Measurements from ENCODE around the gene EPHB1. TPM values are rescaled to one million over a fixed set of nuclear protein-coding genes. Genes with fewer than 3 reads are reported as not detected.

Gene EPHB1
- total and polyA plus RNA-seq, 2 donors (not counting 3 experiments of a cell fraction or from before 2014, with no cell fraction given) = 1.3 to 5.2 TPM

DNA sequence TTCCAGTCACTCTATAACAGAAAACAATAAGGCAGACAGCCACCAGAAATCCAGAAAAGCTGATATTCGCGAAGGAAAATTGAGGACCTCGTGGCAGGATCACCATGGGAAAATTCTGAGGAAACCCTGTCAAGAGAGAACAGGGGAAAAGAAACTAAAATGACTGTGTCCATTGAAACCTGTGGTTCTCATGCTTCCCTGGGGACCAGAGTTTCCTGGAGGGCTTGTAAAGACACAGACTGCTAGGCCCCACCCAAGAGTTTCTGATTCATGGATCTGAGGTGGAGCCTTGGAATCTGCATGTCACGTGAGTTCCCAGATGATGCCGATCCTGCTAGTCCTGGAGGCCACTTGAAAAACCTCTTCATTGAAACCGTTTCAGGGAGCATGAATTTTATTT, 420.5 kb downstream of the EPHB1 start:
- Histone ChIP-seq H2AFZ (ENCODE audit: low read depth, low read length) (no peak overlapping the region), H3K27ac (ENCODE audit: insufficient read depth, low read depth, low read length) (no peak overlapping the region), H3K9ac (replicated peaks; ENCODE audit: extremely low read depth, insufficient read depth, low read length) (no peak overlapping the region), H3K9me1 (replicated peaks; ENCODE audit: control insufficient read depth, extremely low read depth, insufficient read depth, low read length) (no peaks in the 10 kb centered on the region), H3K4me1 (ENCODE audit: control insufficient read depth, extremely low read depth, insufficient read depth, low read length) (no peaks in the 10 kb centered on the region), H3K4me3 (replicated peaks in 1 of 3; ENCODE audit: insufficient read depth in 1 of 3, low read depth in 1 of 3, low read length in 3 of 3) (no peak overlapping the region), H3K27me3 (ENCODE audit: control insufficient read depth in 2 of 2, insufficient read depth in 2 of 2, low read length in 2 of 2) (no peaks in the 10 kb centered on the region), H3K9me3 (replicated peaks; ENCODE audit: control insufficient read depth, insufficient read depth, low read length) (no peaks in the 10 kb centered on the region), H4K20me1 (replicated peaks; ENCODE audit: control insufficient read depth, extremely low read depth, insufficient read depth, low read length) (no peaks in the 10 kb centered on the region), H3K36me3 (ENCODE audit: control insufficient read depth in 2 of 2, extremely low read depth in 1 of 2, insufficient read depth in 2 of 2, low read length in 2 of 2) (no peaks in the 10 kb centered on the region), H3K4me2 (ENCODE audit: insufficient read depth, low read length) (no peak overlapping the region), H3K79me2 (ENCODE audit: control insufficient read depth, insufficient read depth, low read length) (no peaks in the 10 kb centered on the region)
- ChIA-PET POLR2A (no interaction called here), CTCF (no interaction called here)
- dilution Hi-C loops (cut with MboI; ENCODE audit: extremely low pct_ligation_motif_present, low sequenced_read_pairs) = no loop called here
- TF ChIP-seq POLR2A (IDR thresholded peaks at IDR 0.05; ENCODE audit: low read depth, low read length) (no peak), MYC (IDR thresholded peaks at IDR 0.05; ENCODE audit: low read depth, low read length) (no peak), POLR2AphosphoS5 (IDR thresholded peaks at IDR 0.05; ENCODE audit: insufficient read depth, low read depth, low read length) (no peak), EZH2 (IDR thresholded peaks at IDR 0.05; ENCODE audit: borderline replicate concordance, low read depth, low read length, severe bottlenecking) (no peak), GATA2 (IDR thresholded peaks at IDR 0.05; ENCODE audit: insufficient read depth, insufficient read length, low read depth, low read length) (no peak), FOS (IDR thresholded peaks at IDR 0.05; ENCODE audit: borderline replicate concordance, insufficient read depth, low read length) (no peak), JUN (IDR thresholded peaks at IDR 0.05; ENCODE audit: borderline replicate concordance, insufficient read depth, insufficient read length, low read depth) (no peak)
- TF ChIP-seq, protein P1, sequence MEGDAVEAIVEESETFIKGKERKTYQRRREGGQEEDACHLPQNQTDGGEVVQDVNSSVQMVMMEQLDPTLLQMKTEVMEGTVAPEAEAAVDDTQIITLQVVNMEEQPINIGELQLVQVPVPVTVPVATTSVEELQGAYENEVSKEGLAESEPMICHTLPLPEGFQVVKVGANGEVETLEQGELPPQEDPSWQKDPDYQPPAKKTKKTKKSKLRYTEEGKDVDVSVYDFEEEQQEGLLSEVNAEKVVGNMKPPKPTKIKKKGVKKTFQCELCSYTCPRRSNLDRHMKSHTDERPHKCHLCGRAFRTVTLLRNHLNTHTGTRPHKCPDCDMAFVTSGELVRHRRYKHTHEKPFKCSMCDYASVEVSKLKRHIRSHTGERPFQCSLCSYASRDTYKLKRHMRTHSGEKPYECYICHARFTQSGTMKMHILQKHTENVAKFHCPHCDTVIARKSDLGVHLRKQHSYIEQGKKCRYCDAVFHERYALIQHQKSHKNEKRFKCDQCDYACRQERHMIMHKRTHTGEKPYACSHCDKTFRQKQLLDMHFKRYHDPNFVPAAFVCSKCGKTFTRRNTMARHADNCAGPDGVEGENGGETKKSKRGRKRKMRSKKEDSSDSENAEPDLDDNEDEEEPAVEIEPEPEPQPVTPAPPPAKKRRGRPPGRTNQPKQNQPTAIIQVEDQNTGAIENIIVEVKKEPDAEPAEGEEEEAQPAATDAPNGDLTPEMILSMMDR (IDR thresholded peaks at IDR 0.05; ENCODE audit: extremely low read depth in 1 of 2, insufficient read depth in 1 of 2, low read depth in 1 of 2, low read length in 2 of 2) = no peak
- TF ChIP-seq, protein P2, sequence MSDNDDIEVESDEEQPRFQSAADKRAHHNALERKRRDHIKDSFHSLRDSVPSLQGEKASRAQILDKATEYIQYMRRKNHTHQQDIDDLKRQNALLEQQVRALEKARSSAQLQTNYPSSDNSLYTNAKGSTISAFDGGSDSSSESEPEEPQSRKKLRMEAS (IDR thresholded peaks at IDR 0.05; ENCODE audit: insufficient read depth, insufficient read length) = no peak
- intact Hi-C loops (cut with micrococcal nuclease) = no loop called here
- DNase-seq (ENCODE audit: low read depth, low spot score) (no peak), FAIRE-seq (no peak)
- no TSS peak for BruUV-seq (replicated peaks)
